Right atrium auricular region (tissue), 2 donors: Measurements from ENCODE around the gene THSD4. TPM values are rescaled to one million over a fixed set of nuclear protein-coding genes. Genes with fewer than 3 reads are reported as not detected.
"Not testable (repeated sequence)": the region's sequence is repeated elsewhere in the genome, so short reads cannot be mapped to it uniquely, and the experiment has no call there.

Source experiments
- DNase-seq: peaks from one replicate; pipeline ENCODE4 v3.0.0-alpha.2; 2019; ENCODE audit warnings: low spot score
- H3K27ac ChIP-seq, 2 donors: fragments of 200-600 bp; sonication (generic); 1 replicate in 1 of 2; 2 replicates in 1 of 2; pipeline ENCODE4 v1.5.1; 2016 to 2019
- H3K27me3 ChIP-seq, 2 donors: fragments of 200-600 bp; sonication (generic); one replicate each; pipeline versions ENCODE4 v1.5.1 to v1.6.0; 2017 to 2019
- H3K36me3 ChIP-seq: fragments of 200-600 bp; sonication (generic); one replicate; pipeline ENCODE4 v1.5.1; 2016
- H3K4me1 ChIP-seq, 2 donors: fragments of 200-600 bp; sonication (generic); one replicate each; pipeline versions ENCODE4 v1.5.1 to v1.6.0; 2017 to 2019
- H3K4me3 ChIP-seq, 2 donors: fragments of 200-600 bp; sonication (generic); 1 replicate in 1 of 2; 2 replicates in 1 of 2; pipeline ENCODE4 v1.5.1; 2017 to 2019; ENCODE audit warnings: mild to moderate bottlenecking in 1 of 2, moderate library complexity in 1 of 2
- H3K9me3 ChIP-seq, 2 donors: fragments of 200-600 bp; sonication (generic); one replicate each; pipeline ENCODE4 v1.5.1; 2019
- CTCF ChIP-seq, 2 donors: fragments of 200-600 bp; sonication (generic); IDR thresholded peaks; one replicate each; pipeline ENCODE4 v1.5.1; 2019; ENCODE audit warnings: antibody characterized with exemption in 2 of 2
- total RNA-seq, 2 donors: library from RNA; depleted of rRNA; stranded (reverse); fragments of >200 nt; gene quantifications; one replicate each; pipeline ENCODE4 v1.1.0, GENCODE V29; 2016

Gene THSD4
- total RNA-seq, 2 donors from 2014 or later, result 41.2 to 85.3 TPM

- TF ChIP-seq CTCF (IDR thresholded peaks at IDR 0.05), result no peak
- no peak for DNase-seq
- peak overlapping the region; percentile 25 to 52 for H3K27ac ChIP-seq
- H3K27me3 ChIP-seq, result no peaks in the 10 kb centered on the region
- H3K4me3 ChIP-seq, result no peak overlapping the region
- H3K36me3 ChIP-seq, result no peaks in the 10 kb centered on the region
- H3K4me1 ChIP-seq, result peaks cover 0 to 42% of the 10 kb centered on the region in 2 donors
- no peaks in the 10 kb centered on the region for H3K9me3 ChIP-seq
Measured at GRCh38 chr15:71120428-71120944, 5.2 kb downstream of the THSD4 start.

DNA sequence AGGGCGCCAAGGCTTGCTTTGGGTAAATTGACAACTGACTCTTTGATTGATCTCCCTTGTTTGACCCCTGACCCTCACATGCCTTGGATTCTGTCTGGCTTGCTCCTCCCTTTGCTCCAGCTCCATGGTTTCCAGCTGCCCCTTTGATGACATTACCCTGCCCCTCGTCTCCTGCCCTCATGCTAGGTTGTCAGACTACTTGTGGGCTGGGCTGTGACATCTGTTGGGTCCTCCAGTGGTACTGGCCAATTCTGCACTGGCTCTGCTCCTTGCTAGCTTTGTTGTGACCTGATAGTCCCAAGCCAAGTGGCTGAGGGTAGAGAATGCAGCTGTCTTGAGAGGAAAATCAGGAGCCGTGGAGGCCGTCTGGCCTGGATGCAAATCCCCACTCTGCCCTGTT lies 6.2 kb downstream of the THSD4 start:
- H3K27ac ChIP-seq, result peak overlapping the region; percentile 25 to 52
- no peaks in the 10 kb centered on the region for H3K27me3 ChIP-seq
- H3K9me3 ChIP-seq, result no peaks in the 10 kb centered on the region
- peaks cover 0 to 42% of the 10 kb centered on the region in 2 donors for H3K4me1 ChIP-seq
- DNase-seq, result no peak
- H3K4me3 ChIP-seq, result no peak overlapping the region
- TF ChIP-seq CTCF (IDR thresholded peaks at IDR 0.05), result no peak
- no peaks in the 10 kb centered on the region for H3K36me3 ChIP-seq

DNA sequence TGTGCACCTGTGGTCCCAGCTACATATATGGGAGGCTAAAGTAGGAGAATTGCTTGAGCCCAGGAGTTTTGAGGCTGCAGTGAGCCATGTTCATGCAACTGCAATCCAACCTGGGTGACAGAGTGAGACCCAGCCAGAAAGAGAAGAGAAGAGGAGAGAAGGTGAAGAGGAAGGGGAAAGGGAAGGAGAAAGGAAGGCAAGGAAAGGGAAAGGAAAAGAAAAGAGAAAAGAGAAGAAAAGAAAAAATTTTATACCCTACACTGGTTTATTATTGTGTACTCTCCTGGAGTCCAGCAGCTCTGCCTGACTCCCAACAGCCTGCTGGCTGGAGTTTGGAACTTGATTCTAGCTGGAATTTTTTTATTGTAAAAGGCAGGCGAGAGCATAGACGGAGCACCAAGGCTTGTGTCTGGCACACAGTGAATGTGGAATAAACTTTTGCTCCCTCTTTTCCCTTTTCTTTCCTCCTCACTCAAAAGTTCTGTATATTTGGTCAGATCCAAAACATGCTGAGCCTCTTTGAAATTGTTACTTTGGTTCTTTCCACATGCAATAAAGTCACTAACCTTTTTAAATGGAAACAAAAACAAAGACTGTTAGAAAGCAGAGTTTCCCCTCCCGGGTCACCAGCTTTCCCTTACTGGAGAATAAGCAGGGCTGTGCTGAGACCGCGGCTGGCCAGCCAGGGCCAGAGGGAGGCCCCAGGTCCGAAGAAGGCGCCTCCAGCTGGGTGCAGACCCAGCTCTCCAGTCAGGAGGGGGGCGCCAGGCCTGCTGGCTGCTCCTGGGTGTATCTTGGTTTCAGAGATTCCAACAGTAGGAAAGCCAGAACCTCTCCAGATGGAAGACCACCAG lies 9.9 kb downstream of the THSD4 start:
- H3K4me3 ChIP-seq, result no peak overlapping the region
- DNase-seq, result no peak
- no peaks in the 10 kb centered on the region for H3K36me3 ChIP-seq
- peak overlapping the region; percentile 79 to 86 for H3K27ac ChIP-seq
- H3K9me3 ChIP-seq, result no peaks in the 10 kb centered on the region
- no peak for TF ChIP-seq CTCF (IDR thresholded peaks at IDR 0.05)
- H3K4me1 ChIP-seq, result peaks cover 0 to 40% of the 10 kb centered on the region in 2 donors
- H3K27me3 ChIP-seq, result no peaks in the 10 kb centered on the region

DNA sequence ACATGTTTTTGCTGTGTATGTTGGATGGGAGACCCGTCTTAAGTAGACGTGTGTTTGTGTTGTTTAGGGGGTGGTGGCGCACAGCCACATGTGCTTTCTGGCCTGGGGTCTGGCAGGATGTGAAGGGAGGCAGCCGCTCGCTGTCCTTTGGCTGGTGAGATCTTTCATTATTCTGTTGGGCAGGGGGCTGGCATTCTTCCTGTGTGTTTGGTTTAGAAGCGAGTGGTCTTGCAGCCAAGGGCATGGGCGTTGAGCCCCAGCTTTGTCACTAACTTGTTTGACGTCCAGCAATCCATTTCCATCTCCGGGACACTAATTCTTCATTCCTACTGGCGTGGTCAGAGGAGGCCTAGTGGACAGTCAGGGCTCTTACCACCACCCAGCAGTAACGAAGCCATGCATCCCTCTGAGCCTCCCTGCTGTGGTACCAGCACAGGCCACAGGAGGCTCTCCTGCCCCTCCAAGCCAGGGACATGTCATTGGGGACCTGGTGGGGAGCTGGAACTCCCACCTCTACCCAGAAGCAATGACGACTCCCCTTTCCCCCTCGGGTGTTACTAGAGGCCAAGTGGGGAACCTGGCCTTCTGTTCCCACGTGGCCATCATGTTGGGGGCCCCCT lies 10.7 kb downstream of the THSD4 start:
- no peak overlapping the region for H3K4me3 ChIP-seq
- H3K9me3 ChIP-seq, result no peaks in the 10 kb centered on the region
- peak overlapping the region; percentile 79 to 86 for H3K27ac ChIP-seq
- no peaks in the 10 kb centered on the region for H3K36me3 ChIP-seq
- H3K4me1 ChIP-seq, result peaks cover 0 to 32% of the 10 kb centered on the region in 2 donors
- DNase-seq, result no peak
- peak in 1 of 2 donors; percentile 52 for TF ChIP-seq CTCF (IDR thresholded peaks at IDR 0.05)
- no peaks in the 10 kb centered on the region for H3K27me3 ChIP-seq

DNA sequence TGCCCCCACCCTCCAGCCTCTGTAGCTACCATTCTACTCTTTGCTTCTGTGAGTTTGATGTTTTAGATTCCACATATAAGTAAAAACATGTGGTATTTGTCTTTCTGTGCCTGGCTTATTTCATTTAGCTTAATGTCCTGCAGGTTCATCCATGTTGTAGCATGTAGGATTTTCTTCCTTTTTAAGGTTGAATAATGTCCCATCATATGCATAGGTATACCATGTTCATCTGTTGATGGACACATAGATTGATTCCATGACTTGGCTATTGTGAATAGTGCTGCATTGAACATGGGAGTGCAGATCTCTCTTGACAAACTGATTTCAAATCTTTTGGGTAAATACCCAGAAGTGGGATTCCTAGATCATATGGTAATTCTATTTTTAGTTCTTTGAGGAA lies 11.8 kb downstream of the THSD4 start:
- no peak for DNase-seq
- Histone ChIP-seq H3K27me3 (no peaks in the 10 kb centered on the region), H3K36me3 (no peaks in the 10 kb centered on the region), H3K27ac (peak overlapping the region; percentile 79 to 86), H3K4me1 (peaks cover 0 to 23% of the 10 kb centered on the region in 2 donors), H3K4me3 (no peak overlapping the region), H3K9me3 (no peaks in the 10 kb centered on the region)
- no peak for TF ChIP-seq CTCF (IDR thresholded peaks at IDR 0.05)

DNA sequence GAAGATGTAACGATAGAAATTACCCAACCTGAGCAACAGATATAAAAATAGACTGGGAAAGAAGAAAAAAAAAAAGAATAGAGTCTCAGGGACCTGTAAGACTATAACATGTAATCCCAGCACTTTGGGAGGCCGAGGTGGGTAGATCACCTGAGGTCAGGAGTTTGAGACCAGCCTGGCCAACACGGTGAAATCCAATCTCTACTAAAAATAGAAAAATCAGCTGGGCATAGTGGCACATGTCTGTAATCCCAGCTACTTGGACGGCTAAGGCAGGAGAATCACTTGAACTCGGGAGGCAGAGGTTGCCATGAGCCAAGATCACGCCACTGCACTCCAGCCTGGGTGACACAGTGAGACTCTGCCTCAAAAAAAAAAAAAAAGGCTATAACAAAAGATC lies 12.9 kb downstream of the THSD4 start:
- not testable (repeated sequence) for H3K9me3 ChIP-seq, H3K27me3 ChIP-seq, H3K36me3 ChIP-seq, H3K4me3 ChIP-seq, DNase-seq
- peaks cover 0 to 22% of the 10 kb centered on the region in 2 donors for H3K4me1 ChIP-seq
- peak overlapping the region; percentile 59 to 75 for H3K27ac ChIP-seq
